ENCODE measurements around the gene ARHGAP26.

The ARHGAP26 gene

DNA sequence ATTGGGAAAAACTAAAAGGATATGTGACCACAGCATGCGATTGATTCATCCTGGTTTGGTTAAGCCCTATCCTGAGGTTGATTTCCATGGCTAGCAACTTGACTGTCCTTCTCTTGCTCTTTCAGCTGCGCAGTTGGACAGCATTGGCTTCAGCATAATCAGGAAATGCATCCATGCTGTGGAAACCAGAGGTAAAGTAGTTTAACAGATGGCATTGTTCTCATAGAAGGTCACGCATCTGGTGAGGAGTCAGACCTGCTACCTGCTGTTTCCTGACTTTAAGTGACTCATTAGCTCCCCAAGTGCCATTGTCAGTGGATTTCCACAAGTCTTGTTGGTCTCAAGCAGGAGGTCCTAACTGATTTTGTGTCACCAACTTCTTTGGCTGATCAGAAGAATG, 266.9 kb downstream of the ARHGAP26 start:
- TF ChIP-seq, protein P1, sequence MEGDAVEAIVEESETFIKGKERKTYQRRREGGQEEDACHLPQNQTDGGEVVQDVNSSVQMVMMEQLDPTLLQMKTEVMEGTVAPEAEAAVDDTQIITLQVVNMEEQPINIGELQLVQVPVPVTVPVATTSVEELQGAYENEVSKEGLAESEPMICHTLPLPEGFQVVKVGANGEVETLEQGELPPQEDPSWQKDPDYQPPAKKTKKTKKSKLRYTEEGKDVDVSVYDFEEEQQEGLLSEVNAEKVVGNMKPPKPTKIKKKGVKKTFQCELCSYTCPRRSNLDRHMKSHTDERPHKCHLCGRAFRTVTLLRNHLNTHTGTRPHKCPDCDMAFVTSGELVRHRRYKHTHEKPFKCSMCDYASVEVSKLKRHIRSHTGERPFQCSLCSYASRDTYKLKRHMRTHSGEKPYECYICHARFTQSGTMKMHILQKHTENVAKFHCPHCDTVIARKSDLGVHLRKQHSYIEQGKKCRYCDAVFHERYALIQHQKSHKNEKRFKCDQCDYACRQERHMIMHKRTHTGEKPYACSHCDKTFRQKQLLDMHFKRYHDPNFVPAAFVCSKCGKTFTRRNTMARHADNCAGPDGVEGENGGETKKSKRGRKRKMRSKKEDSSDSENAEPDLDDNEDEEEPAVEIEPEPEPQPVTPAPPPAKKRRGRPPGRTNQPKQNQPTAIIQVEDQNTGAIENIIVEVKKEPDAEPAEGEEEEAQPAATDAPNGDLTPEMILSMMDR (IDR thresholded peaks at IDR 0.05; ENCODE audit: low read depth, low read length, missing control alignments) = no peak
- DNase-seq (ENCODE audit: low read depth) = no peak
- no peak overlapping the region for H3K4me3 ChIP-seq (ENCODE audit: low read depth, low read length)

DNA sequence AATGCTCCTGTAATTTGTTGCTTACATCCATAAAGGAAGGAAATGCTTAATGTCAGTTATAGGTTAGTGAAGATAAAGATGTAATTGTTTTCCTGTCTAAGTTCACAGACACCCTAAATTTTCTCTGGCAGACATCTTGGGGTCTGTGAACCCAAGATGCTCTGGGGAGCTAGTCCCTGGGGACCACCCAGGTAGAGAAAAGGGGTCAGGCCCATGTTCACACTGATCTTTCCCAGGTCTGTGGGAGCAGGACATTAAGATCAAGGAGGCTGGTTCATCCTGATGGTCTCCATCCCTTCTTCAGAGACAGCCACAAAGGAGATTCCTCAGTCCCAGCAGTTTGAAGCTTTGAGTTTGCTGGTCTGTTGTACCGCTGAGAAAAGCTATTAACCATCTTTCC, 267.5 kb downstream of the ARHGAP26 start:
- TF ChIP-seq, protein P1 (IDR thresholded peaks at IDR 0.05; ENCODE audit: low read depth, low read length, missing control alignments) = no peak
- DNase-seq (ENCODE audit: low read depth) = no peak
- no peak overlapping the region for H3K4me3 ChIP-seq (ENCODE audit: low read depth, low read length)

DNA sequence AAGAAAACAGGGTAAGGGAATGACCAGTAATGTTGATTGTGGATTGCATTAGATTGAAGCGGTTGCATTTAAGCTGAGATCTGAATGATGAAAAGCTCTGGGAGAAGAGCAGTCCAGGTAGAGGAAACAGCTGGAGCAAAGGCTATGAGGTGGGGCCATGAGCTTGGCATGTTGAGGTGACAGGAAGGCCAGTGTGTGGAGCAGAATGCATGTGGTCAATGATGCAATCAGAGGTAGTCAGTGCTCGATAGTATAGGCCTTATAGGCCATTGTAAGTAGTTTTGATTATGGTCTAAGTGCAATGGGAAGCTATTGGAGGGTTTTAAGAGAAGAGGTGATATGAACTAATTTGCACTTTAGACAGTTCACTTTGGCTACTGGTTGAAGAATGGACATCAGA, 270.4 kb downstream of the ARHGAP26 start:
- TF ChIP-seq, protein P1 (IDR thresholded peaks at IDR 0.05; ENCODE audit: low read depth, low read length, missing control alignments) = no peak
- no peak for DNase-seq (ENCODE audit: low read depth)
- H3K4me3 ChIP-seq (ENCODE audit: low read depth, low read length) = no peak overlapping the region

DNA sequence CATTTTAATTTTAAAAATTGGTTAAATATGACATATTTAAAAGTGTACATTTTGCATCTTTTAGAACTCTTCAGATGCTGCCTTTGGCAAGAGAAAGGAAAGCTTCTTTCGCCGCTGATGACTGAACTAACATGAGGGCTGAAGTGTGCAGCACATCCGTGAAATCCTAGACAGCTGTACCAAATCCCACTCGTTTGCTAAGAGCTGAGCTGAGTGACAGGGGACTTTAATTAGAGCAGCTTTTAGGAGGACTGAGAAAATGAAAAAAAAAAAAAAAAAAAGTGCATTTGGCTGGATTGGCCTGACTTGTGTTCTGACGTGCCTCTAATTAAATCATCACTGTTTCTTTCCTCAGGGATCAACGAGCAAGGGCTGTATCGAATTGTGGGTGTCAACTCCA, 271.3 kb downstream of the ARHGAP26 start:
- TF ChIP-seq, protein P1 (IDR thresholded peaks at IDR 0.05; ENCODE audit: low read depth, low read length, missing control alignments) = no peak
- no peak overlapping the region for H3K4me3 ChIP-seq (ENCODE audit: low read depth, low read length)

DNA sequence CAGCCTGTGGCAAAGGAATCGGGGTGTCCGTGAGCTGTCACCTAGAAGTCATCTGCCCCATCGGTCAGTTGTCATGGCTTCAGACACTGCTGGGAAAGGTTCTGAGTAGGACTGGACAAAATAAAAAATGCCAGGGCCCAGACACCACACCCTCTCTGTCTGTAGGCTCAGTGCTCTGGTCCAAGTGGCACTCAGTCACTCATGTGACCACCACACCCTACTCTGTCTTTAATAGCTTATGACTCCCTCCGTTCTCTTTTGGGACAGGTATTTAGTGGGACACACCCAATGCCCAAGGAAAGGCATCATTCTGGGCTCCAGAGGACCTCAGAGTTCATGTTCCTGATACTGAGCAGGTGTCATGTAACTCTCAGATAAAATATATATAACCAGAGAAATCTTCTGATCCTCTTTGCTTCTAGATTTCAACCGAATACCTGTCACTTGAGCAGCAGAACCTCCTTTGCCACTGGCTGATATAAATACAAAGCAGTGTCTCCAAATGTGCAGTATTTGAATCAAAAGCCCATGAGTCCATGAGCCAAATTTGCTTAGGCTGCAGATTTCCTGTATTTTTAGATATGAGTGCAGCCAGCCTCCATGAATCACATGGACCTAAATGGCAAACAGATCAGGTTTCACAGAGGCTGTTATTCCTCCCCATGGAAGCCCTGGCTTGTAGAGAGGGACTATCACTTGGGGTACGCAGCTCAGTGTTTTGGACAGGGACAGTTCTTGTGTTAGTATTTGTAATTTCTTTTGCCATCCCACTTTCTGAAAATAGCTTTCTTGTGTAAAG, 272.0 kb downstream of the ARHGAP26 start:
- no peak for DNase-seq (ENCODE audit: low read depth)
- no peak overlapping the region for H3K4me3 ChIP-seq (ENCODE audit: low read depth, low read length)

More for the DNA sequence above, 271.3 kb downstream of the ARHGAP26 start:
- DNase-seq (ENCODE audit: low read depth) = no peak

DNA sequence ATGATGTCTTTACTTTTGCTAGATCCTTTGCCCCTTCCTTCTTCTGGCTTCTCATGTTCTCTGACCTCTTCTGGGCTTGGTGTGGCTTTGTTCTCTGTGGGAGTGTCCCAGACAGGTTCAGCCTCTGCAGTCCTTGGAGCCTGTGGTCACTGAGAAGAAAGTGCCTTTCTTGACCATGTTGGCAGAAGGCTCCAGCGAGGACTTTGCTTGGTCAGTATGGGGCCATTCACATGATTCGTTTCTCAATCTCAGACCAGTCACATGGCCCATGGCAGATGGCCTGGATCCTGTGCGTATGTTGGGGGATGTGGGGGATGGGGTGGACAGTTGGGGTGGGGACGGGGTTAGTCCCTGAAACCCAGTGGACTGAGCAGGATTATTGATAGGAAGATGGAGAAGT, 274.1 kb downstream of the ARHGAP26 start:
- TF ChIP-seq, protein P1 (IDR thresholded peaks at IDR 0.05; ENCODE audit: low read depth, low read length, missing control alignments) = no peak
- no peak overlapping the region for H3K4me3 ChIP-seq (ENCODE audit: low read depth, low read length)
- no peak for DNase-seq (ENCODE audit: low read depth)

More for the DNA sequence above, 272.0 kb downstream of the ARHGAP26 start:
- TF ChIP-seq, protein P1 (IDR thresholded peaks at IDR 0.05; ENCODE audit: low read depth, low read length, missing control alignments) = no peak

DNA sequence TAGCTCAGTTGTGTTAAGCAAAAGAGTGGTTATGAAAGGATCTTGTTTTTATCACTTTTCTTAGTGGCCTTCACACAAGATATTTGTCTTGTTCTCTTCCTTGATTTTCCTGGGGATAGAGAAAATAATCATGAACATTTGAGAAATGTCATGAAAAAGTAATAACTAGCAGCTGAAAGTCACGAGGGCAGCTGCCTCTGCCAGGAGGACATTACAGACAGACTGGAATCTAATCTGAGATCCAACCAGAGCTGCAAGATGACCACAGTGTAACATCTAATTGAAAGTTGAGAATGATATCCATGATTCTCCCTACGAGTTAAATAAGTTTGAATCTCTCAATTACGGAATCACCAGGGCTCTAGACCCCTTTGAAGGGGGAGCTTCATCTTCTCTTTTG, 274.9 kb downstream of the ARHGAP26 start:
- TF ChIP-seq, protein P1 (IDR thresholded peaks at IDR 0.05; ENCODE audit: low read depth, low read length, missing control alignments) = no peak
- DNase-seq (ENCODE audit: low read depth) = no peak

More for the DNA sequence above, 274.9 kb downstream of the ARHGAP26 start:
- no peak overlapping the region for H3K4me3 ChIP-seq (ENCODE audit: low read depth, low read length)
